Stimulated activated CD8-positive, alpha-beta memory T cell treated with anti-CD3 and anti-CD28 coated beads, Interleukin-4, amount 100 ng/mL, for 48 hours (primary cell): ENCODE results near the gene HTRA3.

ENCODE experiments used
- DNase-seq: peaks from one replicate; pipeline ENCODE4 v3.0.0-alpha.2; 2020

Gene HTRA3

DNA sequence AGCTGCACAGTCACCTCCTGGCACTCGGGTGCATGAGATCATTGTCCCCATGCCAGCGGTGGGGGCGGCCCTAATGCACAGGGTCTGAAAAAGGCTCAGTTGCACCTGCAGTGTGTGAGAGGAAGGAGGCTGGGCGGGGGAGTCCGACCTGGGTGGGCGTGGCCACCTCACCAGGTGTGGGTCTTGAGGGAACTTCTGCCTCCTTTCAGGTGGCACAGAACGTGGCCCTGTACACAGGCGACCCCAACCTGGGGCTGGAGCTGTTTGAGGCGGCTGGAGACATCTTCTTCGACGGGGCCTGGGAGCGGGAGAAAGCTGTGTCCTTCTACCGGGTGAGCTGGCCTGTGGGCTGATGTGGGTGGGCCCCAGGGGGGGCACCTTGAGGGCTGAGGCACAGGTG lies 34.3 kb upstream of the HTRA3 start:
- no peak for DNase-seq

DNA sequence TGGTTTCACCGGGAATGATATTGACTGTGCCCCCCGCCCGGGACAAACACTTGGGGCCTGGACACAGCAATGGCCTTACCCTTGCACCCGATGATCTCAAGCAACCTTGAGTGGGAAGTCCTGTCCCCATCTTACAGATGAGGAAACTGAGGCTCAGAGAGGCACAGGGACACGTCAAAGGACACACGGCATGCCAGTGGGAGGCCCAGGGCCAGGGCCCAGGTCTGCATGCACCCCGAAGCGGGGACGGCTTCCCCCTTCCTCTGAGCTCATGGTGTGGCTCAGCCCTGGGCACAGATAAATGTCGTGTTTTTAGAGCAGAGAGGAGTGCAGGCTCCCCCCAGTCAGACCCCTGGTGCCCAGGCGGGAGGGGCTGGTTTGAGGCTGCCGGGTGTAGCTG lies 33.9 kb upstream of the HTRA3 start:
- no peak for DNase-seq

DNA sequence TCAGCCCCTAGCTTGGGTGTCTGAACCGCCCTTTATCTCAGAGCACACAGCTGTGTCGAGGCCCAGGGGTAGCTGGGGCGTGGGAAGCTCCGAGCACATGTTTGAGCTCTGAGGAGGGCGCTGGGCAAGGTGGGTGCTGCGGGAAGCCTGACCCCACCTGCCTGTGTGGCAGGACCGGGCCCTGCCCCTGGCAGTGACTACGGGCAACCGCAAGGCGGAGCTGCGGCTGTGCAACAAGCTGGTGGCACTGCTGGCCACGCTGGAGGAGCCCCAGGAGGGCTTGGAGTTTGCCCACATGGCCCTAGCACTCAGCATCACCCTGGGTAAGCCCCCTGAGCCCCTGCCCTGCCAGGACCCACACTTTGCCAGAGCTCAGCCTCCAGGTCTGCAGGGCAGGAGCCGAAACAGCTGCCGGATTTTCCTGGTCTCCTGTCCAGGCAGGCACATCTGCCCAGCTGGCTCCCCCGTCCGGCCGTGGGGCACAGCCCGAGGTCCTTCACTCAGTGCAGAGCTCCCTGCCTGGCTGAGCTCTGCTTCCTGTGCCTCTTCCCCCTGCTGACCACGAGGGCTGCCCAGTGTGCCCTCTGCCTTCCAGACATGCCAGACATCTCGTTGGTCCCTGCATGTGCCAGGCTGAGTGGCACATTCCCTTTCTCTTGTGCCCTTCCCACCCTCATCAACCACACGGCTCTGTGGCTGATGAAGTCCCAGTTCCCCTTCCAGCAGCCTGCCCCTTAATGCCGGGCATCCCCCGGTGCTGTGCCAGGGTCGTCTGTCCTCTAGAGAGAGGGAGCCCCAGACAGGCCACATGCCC lies 33.2 kb upstream of the HTRA3 start:
- no peak for DNase-seq

DNA sequence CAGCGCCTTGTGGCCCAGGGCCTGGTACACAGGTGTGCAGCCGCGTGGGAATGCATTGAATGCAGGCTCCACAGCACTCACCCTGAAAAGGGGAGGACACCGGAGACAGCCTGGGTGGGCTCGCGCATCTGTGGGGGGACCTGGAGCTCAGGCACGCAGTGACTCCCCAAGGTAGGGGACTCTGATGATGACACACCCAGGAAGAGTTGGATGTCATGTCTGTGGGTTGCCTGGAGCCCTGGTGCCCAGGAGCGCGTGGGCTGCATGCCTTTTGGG lies 32.7 kb upstream of the HTRA3 start:
- DNase-seq = no peak

DNA sequence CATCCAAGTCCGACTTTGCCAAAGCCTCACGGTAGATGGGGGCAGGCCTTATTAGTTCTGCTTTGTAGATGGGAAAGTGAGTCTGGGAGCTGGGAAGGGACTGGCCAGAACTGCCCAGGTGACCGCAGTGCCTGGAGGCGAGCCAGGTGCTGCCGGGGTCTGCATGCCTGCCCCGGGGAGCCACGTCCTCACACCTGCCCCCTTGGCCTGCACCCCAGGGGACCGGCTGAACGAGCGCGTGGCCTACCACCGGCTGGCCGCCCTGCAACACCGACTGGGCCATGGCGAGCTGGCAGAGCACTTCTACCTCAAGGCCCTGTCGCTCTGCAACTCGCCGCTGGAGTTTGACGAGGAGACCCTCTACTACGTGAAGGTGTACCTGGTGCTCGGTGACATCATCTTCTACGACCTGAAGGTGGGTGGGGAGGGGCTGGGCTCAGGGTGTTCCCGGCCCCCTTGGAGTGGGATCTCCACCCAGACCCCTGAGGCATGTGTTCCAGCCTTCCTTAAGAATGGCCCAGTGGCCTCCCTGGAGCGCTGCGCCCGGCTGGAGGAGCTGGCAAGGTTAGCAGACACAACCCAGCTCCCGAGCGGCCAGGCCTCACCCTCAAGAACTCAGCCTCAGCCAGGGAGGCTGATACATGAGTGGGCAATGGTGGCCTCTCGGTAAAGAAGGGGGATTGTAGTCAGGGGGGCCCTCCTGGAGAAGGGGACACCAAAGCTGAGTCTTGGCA lies 32.1 kb upstream of the HTRA3 start:
- DNase-seq = no peak

DNA sequence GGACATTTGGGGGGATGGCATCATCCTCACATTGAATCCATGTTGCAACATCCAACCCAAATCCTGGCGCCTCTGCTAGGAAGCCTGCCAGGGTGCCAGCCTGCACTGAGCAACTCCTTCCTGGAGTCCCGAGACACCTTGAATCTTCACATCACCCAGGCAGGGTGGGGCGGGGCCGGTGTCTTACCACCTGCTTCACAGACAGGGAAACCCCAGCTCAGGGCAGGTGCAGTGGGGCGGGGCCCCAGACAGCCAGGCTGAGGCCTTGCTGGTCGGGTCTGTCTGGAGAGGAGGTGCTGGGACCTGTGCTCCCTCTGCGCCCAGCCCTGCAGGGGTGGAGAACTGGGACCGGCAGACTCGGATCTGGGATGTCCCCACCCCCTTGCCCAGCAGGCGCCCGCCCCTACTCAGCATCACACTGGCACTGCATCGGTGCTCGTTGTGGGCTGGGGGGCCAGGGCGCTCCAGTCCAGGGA lies 31.5 kb upstream of the HTRA3 start:
- DNase-seq = no peak

DNA sequence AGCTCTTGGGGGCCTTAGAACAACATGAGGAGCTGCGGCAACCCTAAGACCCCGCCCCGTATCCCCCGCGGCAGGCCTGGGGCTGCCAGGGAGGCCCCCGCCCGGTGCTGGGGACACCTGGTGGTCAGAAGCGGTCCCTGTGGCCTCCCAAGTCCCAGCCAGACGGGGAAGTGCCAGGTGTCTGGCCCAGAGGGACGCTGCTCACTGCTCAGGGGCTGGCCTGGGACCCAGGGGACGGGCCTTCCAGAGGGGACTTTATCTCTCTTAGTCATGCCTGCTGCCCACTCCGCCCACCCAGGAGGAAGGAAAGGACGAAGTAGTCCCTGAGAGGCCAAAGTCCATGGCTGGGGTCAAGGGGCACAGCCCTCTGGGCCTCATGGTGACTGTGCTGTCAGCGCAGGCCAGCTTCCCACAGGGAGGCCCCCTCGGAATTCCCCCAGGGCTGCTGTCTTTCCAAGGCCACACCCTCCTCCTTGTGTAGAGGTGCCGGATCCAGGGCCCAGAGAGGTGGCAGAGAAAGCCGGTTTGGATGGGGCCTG lies 31.0 kb upstream of the HTRA3 start:
- DNase-seq = no peak

DNA sequence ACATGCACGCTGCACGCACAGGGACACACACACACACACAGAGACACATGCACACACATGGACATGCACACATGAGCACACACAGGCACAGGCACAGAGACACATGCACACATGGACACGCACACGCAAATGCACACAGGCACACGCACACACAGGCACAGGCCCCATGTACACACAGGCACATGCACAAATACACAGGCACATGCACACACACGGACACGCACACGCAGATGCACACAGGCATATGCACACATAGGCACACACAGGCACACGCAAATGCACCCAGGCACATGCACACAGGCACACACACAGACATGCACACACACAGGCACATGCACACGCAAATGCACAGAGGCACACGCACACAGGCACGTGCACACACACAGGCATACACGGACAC lies 30.3 kb upstream of the HTRA3 start:
- no peak for DNase-seq

DNA sequence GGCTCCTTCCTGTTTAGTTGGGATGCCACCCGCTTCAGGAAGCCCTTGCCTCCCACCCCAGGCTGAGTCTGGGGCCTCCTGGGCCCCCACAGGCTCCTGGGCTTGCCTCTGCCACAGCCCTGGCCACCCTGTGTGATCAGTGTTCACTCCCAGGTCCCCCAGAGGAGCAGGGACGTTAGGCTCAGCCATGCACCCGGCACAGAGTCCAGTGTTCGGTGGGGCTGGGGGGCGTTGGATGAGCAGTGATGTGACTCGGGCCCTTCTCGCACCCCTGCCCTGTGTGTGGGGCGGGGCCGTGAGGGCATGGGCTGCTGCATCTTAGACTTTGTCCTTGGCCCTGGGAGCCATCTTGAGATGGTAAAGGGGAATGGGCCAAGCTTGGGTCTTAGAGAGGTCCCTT lies 29.9 kb upstream of the HTRA3 start:
- DNase-seq = no peak

DNA sequence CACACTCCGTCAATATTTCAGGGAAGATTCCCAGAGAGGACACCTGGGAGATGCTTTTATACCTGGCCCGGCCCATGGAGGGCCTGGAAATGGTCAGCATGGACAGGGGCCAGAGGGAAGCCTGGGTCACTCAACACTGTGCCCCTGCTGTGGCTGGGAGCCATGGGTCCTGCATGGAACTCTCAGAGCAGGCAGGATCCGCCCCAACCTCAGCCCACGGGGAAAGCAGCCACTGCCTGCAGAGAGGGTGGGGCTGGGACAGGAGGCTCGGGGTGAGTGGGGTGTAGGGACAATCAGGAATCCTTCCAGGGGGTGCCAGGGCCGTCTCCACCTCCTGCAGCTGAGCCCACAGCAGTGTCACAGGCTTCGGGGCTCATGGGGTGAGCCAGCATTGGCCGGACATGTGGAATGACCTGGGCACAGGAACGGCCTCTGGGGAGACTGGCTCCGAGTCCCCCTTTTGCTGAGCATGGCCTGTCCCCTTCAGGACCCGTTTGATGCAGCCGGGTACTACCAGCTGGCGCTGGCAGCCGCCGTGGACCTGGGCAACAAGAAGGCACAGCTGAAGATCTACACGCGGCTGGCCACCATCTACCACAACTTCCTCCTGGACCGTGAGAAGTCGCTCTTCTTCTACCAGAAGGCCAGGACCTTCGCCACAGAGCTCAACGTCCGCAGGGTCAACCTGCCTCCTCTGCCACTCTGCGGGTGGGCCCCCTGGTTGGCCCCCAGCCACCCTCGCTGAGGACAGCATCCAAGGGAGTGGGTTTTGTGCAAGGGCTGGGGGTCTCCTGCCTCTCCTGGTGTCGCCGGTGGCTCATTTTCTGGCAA lies 29.1 kb upstream of the HTRA3 start:
- no peak for DNase-seq

DNA sequence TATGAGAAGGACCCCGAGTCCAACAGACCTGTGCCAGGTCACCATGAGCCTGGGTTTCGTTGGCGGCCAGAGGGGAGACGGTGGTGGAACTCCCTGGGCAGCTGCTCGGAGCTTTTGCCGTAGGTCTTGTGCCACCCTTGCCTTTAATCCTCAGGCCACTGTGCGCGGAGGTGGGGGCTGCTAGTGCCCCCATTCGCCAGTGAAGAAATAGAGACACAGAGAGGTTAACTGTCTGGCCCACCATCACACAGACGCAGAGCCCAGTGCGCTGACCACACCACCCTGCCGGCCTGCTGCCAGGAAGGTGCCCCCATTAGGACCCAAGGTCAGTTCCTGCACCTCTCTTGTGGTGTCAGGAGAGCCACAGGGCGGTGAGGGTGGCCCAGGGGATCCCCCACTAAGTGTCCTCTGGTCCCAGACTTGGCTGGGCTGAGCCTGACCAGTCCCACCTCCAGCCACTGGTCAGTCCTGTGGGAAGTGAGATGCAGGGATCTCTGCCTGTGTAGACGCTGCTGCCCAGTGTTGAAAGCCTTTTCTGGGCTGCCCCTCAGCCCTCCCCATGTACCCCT lies 28.3 kb upstream of the HTRA3 start:
- no peak for DNase-seq

DNA sequence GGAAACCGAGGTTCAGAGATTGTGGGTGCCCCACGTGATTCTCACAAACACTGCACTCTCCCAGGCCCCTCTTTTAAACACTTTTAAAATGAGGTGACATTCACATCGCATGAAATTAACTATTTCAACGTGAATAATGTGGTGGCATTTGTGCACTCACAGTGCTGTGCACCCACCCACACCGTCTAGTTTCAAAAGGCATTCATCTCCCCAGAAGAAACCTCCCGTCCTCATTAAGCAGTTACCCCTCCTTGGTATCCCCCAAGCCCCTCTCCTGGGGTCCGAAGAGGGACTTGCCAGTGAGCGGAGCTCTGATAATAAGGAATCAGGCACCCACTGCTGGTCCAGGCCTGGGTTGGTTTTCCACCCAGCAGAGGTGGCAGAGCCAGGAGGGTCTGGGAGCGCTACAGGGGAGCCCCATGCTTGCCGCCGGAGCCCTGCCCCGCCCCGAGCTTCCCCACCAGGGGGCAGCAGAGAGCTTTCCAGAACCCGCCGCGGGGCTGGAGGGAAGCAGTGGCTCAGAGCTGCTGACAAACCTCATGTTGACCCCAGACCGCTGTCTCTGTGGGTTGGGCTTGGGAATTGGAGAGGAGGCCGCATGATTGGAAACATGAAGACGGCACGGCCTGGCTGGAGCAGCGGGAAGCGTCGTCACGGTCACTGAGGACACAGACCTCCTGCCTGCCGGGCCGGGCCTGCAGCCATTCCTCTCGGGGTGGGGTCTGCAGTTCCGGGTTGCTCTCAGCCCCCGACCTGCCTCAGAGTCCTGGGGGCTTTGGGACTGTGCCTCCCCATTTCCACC lies 27.5 kb upstream of the HTRA3 start:
- DNase-seq = peak; percentile 96

DNA sequence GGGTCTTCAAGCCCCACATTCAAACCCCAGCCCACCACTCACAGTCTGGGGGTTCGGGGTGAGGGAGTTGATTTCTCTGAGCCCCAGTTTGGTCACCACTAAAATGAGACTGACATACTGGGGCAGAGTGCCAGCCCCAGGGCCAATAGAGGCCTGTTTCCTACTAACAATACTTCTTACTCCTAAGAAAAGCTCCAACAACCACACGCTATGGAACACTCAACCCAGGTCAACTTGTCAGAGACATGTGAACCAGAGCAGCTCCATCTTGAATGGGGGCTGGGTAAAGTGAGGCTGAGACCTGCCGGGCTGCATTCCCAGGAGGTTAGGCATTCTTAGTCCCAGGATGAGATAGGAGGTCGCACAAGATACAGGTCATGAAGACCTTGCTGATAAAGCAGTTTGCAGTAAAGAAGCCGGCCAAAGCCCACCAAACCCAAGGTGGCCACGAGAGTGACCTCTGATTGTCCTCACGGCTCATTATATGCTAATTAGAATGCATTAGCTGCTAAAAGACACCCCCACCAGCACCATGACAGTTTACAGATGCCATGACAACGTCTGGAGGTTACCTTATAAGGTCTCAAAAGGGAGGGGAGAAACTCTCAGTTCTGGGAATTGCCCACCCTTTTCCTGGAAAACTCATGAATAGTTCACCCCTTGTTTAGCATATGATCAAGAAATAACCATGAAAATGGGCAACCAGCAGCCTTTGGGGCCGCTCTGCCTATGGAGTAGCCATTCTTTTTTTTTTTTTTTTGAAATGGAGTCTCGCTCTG lies 26.6 kb upstream of the HTRA3 start:
- no peak for DNase-seq

DNA sequence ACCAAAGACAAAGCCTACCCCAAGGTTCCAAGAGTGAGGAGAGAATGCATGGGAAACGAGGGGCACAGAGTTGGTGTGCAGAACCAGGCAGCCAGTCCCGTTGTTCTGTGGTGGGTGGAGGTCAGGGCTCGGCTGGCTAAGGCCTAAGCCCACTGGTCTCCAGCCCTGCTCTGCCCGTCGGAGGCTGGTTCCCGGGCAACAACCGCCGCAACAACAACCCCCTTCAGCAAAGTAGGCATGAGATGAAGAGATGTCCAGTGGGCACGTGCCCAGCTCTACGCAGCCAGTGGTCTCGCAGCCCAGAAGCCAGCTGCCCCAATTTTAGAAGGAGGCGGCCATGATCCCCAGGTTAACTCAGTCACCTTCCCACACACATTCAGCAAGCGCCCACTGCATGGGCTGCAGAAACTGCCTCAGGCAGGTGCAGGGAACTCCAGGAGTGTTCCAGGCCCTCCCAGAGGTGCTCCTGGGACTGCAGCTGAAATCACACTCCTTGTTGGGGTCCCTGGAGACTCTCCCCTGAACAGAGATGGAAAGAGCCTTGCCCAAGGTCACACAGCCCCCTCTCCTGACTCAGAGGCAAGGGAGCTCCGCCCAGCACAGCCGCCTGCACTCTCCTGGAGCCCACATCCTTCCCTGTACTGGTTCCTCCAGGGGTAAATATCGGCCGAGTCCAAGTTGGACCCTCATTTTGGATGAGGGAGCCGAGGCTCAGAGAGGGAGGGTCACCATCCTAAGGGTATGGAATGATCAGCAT lies 25.4 kb upstream of the HTRA3 start:
- DNase-seq = no peak

DNA sequence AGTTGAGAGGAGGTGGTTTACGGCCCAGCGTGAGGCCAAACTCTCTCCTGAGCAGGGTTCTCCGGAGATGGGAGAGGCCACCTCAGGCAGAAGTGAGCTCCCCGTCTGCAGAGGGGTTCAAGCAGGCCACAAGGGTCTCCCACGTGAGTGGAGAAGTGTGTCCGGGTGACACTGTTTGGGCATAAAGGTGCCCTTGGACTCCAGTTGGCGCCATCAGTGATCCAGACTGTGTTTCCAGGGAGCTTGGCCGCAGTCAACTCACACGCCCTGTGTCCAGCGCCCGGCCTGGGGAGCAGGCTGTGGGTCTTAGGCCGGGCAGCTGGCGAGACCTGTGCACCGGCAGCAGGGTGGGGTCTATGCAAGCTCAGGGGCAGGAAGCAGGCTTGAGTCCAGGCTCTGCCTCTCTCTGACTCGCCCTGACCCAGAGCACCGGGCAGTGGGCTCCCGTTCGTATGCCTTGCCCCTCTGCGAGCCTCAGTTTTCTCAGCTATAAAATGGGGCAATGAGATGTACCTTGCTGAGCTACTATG lies 24.6 kb upstream of the HTRA3 start:
- no peak for DNase-seq

DNA sequence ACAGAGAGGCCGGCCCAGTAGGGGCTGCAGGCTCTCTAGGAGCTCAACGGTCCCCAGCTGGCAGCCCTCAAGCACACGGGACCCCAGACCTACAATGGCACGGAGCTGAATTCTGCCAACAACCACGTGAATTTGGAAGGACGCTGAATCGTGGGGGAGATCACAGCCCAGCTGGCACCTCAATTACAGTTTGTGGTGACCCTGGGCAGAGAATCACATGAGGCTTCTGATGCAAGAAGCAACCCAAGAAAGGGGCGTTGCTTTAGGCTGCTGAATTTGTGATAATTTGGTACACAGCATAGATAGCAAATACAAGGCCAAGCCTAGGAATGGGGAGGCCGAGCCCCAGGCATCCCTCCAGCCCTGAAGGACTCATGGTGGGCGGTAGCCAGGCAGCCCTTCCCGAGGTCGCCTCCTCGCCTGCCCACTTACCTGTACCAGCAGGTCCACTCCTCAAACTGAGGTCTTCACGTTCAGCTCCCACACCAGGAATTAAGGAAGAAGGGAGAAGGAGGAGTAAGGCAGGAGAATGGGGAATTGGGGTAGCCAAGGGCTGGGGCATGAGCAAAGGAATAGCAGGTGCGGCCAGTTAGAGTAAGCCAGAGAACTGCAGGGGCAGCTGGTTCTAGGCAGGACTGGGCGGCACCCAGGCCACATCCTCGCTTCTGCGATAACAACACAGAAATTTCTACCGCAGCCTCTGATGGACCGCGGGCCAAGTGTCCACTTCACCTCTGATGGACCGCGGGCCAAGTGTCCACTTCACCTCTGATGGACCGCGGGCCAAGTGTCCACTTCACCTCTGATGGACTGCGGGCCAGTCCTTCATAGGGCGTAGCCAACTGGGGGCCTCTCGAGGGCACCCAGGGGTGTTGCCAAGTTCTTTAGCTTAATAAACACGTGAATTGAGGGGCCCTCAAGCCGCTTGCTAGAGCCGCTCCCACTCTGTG lies 23.4 kb upstream of the HTRA3 start:
- no peak for DNase-seq

DNA sequence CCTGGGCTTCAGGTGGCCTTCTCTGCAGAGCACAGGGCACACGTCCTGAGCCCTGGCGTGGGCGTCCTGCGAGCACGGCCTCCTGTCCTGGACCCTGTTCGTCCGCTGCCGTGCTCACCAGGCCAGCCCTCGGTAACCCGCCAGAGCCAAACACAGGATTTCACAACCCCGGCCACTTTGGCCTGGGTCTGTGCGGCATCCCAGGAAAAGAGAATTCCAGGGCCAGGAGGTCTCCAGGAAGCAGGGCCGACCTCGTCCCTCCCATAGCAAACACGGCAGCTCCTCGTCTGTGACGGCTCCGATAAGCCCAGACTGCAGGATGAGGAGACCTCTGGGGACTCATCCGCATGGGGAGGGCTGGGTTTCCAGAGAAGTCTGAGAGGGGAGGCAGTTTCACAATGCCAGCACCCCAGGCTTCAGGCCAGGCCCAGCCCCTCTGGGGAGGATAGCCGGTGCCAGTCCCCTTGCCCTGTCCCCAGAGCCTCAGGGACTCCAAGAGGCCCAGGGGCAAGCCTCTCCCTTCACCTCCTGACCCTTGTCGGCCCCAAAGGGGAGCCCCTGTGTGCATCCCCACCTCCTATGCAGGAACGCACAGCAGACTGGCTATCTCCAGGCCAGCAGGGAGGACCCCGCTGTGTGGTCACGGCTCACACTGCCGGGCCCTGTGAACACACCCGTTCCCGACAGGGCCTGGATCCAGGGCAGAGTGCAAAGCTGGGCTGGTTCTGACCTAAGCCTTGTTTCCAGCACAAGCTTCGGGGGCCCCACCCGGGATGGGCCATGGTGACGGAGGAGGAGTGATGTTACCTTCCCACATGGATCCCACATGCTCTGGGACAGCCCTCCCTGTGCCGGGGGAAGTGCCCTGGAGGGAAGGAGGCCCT lies 22.3 kb upstream of the HTRA3 start:
- no peak for DNase-seq

DNA sequence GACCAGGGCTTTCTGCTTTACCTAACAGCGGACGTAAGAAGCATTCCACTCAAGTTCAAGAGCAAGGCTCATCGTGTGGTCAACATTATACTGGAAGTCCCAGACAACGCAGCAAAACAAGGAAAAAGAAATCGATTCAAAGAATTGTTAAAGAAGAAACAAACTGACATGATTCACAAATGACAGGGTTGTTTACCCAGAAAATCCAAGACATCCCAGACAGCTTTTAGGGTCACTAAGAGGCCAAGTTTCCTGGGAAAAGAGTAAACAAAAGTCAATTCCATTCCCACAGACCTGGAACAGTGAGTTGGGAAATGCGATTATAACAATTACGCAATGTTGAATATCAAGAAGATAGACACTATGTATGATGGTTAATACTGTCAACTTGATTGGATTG lies 21.5 kb upstream of the HTRA3 start:
- DNase-seq = no peak
